NB4 (cell line): ENCODE data around the gene LMNTD1.

Source experiments
- DNase-seq: peaks from one replicate; pipeline ENCODE4 v3.0.0; 2010; ENCODE audit warnings: low read depth
- H3K4me3 ChIP-seq: one replicate; pipeline ENCODE4 v1.5.1; 2011; ENCODE audit warnings: mild to moderate bottlenecking, low read depth, low read length, moderate library complexity
- MYC ChIP-seq: IDR thresholded peaks from 2 replicates; pipeline ENCODE4 v1.6.1; 2011; ENCODE audit warnings: low read depth, low read length
- POLR2A ChIP-seq: IDR thresholded peaks from 2 replicates; pipeline ENCODE4 v1.6.1; 2011; ENCODE audit warnings: mild to moderate bottlenecking; ENCODE audit not compliant: insufficient read length; ENCODE audit errors: extremely low read depth
- TF ChIP-seq, protein P1 (sequence below): IDR thresholded peaks from one replicate; pipeline ENCODE4 v1.5.1; 2012; ENCODE audit warnings: low read depth, low read length
- TF ChIP-seq, protein P2 (sequence below): IDR thresholded peaks from 2 replicates; pipeline ENCODE4 v1.6.1; 2011; ENCODE audit warnings: low read depth, low read length

Gene LMNTD1

DNA sequence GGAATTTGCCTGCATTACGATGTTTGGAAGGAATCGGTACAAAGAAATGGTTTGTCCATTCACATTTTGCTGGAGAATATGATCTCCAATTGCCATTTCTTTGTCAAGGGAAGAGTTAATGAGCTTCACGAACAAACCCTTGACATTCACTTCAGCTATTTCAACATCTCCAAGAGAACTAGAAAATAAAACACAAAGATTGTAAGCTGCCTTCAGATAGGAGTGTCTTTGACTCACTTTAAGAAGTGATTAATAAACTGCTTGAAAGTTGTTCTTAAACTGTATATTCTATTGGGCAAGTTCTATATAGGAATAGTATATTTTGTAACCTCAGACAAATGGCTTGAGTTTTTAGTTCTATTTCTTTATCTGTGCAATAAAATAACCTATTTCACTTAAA is 26.3 kb downstream of the LMNTD1 start:
- no peak for DNase-seq
- no peak for TF ChIP-seq MYC
- TF ChIP-seq, protein P1, sequence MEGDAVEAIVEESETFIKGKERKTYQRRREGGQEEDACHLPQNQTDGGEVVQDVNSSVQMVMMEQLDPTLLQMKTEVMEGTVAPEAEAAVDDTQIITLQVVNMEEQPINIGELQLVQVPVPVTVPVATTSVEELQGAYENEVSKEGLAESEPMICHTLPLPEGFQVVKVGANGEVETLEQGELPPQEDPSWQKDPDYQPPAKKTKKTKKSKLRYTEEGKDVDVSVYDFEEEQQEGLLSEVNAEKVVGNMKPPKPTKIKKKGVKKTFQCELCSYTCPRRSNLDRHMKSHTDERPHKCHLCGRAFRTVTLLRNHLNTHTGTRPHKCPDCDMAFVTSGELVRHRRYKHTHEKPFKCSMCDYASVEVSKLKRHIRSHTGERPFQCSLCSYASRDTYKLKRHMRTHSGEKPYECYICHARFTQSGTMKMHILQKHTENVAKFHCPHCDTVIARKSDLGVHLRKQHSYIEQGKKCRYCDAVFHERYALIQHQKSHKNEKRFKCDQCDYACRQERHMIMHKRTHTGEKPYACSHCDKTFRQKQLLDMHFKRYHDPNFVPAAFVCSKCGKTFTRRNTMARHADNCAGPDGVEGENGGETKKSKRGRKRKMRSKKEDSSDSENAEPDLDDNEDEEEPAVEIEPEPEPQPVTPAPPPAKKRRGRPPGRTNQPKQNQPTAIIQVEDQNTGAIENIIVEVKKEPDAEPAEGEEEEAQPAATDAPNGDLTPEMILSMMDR = no peak
- H3K4me3 ChIP-seq = no peak overlapping the region

DNA sequence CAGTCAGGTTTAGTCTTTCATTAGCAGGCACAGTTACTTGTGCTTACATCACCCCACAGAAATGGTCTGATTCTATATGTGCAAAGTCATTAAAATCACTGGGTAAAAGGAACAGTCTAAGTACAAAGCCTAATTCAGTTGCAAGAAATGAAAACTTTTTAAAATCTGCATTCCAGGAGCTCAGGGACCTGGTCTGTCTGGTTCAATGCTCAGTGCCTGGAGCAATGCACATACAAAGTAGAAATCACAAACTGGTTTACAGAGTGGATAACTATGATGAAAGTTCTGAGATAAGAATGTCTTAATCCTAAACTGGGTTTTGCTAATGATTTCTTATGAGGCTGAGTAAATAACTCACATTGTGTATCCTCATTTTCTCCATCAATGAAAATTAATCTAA is 28.7 kb downstream of the LMNTD1 start:
- H3K4me3 ChIP-seq = no peak overlapping the region
- TF ChIP-seq POLR2A = no peak
- DNase-seq = no peak

DNA sequence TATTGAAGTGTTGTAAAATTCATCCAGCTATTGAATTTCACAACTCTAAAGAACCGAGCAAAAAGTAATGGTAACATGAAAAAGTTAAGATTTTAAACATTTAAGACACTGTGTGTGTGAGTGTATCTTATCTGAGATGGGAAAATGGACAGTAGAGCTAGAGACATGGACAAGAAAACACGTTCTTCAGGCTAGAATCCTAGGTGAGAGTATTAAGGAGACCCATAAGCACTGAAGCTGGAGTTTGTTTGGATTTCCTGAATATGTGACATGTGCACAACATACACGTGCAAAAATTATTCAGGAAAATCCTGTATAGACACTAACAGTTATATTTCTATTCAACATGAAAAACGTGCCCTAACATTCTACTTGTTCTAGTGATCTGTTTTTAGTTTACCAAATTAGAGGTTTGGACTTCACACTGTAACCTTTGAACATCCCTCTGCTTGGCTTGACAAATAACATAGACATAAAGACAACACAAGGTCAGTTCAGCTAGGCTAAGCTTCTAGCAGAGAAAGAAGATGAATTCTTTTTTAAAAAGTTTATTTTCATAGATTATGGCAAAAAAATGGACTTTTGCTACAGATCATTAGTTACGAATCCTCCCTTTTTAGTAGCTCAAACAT is 31.3 kb downstream of the LMNTD1 start:
- DNase-seq = no peak
- TF ChIP-seq MYC (no peak), POLR2A (no peak)
- TF ChIP-seq, protein P2, sequence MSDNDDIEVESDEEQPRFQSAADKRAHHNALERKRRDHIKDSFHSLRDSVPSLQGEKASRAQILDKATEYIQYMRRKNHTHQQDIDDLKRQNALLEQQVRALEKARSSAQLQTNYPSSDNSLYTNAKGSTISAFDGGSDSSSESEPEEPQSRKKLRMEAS = no peak
- TF ChIP-seq, protein P1 = no peak
- no peak overlapping the region for H3K4me3 ChIP-seq

DNA sequence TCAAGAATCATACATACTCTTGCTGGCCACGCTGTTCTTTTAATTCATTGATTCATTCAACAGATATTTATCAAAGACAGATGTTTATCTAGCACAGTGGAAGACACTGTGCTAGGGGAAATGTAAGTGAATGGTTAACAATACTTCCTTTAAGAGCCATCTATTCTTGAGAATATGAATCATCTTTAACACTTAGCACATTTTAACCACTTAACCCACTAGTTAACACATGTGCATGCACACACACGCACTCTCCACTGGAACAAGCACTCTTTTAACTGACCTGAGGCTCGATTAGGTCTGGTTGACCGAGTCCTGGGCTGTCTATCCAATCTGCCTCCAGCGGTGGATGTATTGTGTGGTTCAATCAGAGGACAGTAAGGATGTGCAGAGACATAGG is 34.6 kb downstream of the LMNTD1 start:
- TF ChIP-seq POLR2A = no peak
- TF ChIP-seq, protein P2 = peak; percentile 10; the same call in 1 of the 2 replicates
- no peak overlapping the region for H3K4me3 ChIP-seq
- DNase-seq = peak; percentile 12

DNA sequence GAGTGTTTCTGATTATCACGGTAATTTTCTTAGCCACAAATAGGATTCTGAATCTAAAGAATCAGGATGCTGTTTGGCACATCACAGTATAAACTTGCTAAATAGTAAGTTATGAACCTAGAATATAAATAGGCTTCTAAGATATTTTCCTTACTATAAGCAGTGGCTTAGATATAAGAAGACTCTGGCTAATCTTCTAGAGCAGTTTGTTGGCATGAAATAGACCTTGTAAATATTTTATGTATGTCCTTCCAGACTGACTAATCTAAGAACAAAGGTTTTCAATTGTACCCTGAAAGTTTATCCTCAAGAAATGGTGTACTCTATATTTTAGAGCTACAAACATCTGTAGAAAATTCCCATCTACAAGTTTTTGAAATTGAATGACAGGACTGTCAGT is 48.3 kb downstream of the LMNTD1 start:
- no peak overlapping the region for H3K4me3 ChIP-seq
- TF ChIP-seq, protein P1 = no peak
- no peak for TF ChIP-seq POLR2A
- TF ChIP-seq, protein P2 = no peak
- no peak for TF ChIP-seq MYC
- no peak for DNase-seq

DNA sequence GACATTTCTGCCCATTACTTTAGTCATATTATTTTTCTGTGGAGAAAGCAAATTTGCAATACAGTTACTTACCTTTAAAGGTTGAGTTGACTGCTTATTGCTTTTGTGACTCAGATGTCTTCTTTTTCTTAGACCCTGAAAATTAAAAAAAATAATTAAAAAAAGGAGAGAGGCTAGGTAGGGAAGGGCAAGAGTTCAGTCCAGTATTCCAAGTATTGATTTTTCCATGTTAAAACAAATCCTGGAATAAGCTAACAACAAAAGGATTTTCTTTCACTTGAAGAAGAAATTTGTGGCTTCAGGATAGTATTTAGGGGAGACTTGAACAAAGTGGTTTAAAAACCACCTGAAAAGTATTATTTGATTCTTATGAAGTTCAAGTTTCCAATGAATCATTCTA is 49.4 kb downstream of the LMNTD1 start:
- no peak for DNase-seq
- TF ChIP-seq POLR2A (no peak), MYC (no peak)
- TF ChIP-seq, protein P2 = no peak
- TF ChIP-seq, protein P1 = no peak
- no peak overlapping the region for H3K4me3 ChIP-seq

DNA sequence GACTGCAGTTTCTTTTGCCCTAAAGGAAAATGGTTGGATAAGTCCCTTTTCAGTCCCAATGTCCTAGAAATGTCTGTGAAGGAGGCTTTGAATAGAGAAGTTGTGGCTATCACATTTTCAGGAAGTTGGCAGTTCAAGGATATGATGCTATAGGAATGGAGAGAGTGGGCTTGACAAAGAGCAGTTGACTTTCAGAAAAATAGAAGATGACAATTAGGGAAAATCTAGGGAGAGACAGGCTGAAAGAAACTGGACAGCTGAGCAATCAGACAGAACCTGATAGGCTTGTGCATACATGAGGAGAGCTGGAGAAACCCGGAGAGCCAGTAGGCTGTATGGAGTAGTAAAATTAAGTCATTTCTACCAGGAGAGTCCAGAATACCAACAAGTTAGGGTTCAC is 50.5 kb downstream of the LMNTD1 start:
- no peak overlapping the region for H3K4me3 ChIP-seq
- no peak for TF ChIP-seq POLR2A
- TF ChIP-seq, protein P2 = no peak
- TF ChIP-seq, protein P1 = no peak
- TF ChIP-seq MYC = no peak
- DNase-seq = no peak
